Colonic mucosa (tissue), 4 donors: ENCODE data around the gene MYO5C. TPM values are rescaled to one million over a fixed set of nuclear protein-coding genes. Genes with fewer than 3 reads are reported as not detected.
"Not testable (repeated sequence)": the region's sequence is repeated elsewhere in the genome, so short reads cannot be mapped to it uniquely, and the experiment has no call there.

Source experiments
- DNase-seq: peaks from one replicate; pipeline ENCODE4 v3.0.0-alpha.2; 2020
- H3K27ac ChIP-seq: fragments of 200-600 bp; one replicate; pipeline ENCODE4 v1.8.0; 2021
- H3K27me3 ChIP-seq: fragments of 200-600 bp; one replicate; pipeline ENCODE4 v1.8.0; 2021
- H3K36me3 ChIP-seq: fragments of 200-600 bp; one replicate; pipeline ENCODE4 v1.8.0; 2021
- H3K4me1 ChIP-seq: fragments of 200-600 bp; one replicate; pipeline ENCODE4 v1.8.0; 2021; ENCODE audit warnings: mild to moderate bottlenecking
- H3K4me3 ChIP-seq: fragments of 200-600 bp; one replicate; pipeline ENCODE4 v1.8.0; 2021
- H3K9ac ChIP-seq, 2 donors: one replicate each; pipeline ENCODE4 v1.7.0; 2013; ENCODE audit warnings: control low read depth in 2 of 2, low read depth in 2 of 2, low read length in 2 of 2
- H3K9me3 ChIP-seq: fragments of 200-600 bp; one replicate; pipeline ENCODE4 v1.8.0; 2021
- intact Hi-C: fragments of 100-400 bp; cut with DNase I; formaldehyde crosslinking; loops from one replicate; pipeline ENCODE4 v1.14.1; 2022
- total RNA-seq, 2 donors: library from RNA; stranded (reverse); fragmentation: NEBNext Ultra II Directional in 1 of 2; extraction: Animal tissue kit (Norgen Biotek cat#: 25700) in 1 of 2; gene quantifications; one replicate each; pipeline ENCODE4 v1.2.1, GENCODE V29; 2021
- TF ChIP-seq, protein P1 (sequence below): fragments of 200-600 bp; IDR thresholded peaks from one replicate; pipeline ENCODE4 v1.8.0; 2022; ENCODE audit warnings: antibody characterized with exemption, mild to moderate bottlenecking
- donor health status: healthy.
- donor health status: DM: no; HTN: no; CAD: no.
- donor health status: DM: no; HTN: no; CAD: no.

Gene MYO5C
- total RNA-seq, 2 donors from 2014 or later = 71.4 to 102 TPM

GRCh38 chr15:52288986-52289385 is 6.6 kb downstream of the MYO5C start:
- TF ChIP-seq, protein P1, sequence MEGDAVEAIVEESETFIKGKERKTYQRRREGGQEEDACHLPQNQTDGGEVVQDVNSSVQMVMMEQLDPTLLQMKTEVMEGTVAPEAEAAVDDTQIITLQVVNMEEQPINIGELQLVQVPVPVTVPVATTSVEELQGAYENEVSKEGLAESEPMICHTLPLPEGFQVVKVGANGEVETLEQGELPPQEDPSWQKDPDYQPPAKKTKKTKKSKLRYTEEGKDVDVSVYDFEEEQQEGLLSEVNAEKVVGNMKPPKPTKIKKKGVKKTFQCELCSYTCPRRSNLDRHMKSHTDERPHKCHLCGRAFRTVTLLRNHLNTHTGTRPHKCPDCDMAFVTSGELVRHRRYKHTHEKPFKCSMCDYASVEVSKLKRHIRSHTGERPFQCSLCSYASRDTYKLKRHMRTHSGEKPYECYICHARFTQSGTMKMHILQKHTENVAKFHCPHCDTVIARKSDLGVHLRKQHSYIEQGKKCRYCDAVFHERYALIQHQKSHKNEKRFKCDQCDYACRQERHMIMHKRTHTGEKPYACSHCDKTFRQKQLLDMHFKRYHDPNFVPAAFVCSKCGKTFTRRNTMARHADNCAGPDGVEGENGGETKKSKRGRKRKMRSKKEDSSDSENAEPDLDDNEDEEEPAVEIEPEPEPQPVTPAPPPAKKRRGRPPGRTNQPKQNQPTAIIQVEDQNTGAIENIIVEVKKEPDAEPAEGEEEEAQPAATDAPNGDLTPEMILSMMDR = no peak
- no peaks in the 10 kb centered on the region for H3K36me3 ChIP-seq
- no peaks in the 10 kb centered on the region for H3K9me3 ChIP-seq
- peak overlapping the region; percentile 19 to 71 for H3K9ac ChIP-seq
- H3K4me1 ChIP-seq = no peaks in the 10 kb centered on the region
- no peak overlapping the region for H3K4me3 ChIP-seq
- intact Hi-C loops = no loop called here
- H3K27me3 ChIP-seq = no peaks in the 10 kb centered on the region
- H3K27ac ChIP-seq = peak overlapping the region; percentile 82
- no peak for DNase-seq

DNA sequence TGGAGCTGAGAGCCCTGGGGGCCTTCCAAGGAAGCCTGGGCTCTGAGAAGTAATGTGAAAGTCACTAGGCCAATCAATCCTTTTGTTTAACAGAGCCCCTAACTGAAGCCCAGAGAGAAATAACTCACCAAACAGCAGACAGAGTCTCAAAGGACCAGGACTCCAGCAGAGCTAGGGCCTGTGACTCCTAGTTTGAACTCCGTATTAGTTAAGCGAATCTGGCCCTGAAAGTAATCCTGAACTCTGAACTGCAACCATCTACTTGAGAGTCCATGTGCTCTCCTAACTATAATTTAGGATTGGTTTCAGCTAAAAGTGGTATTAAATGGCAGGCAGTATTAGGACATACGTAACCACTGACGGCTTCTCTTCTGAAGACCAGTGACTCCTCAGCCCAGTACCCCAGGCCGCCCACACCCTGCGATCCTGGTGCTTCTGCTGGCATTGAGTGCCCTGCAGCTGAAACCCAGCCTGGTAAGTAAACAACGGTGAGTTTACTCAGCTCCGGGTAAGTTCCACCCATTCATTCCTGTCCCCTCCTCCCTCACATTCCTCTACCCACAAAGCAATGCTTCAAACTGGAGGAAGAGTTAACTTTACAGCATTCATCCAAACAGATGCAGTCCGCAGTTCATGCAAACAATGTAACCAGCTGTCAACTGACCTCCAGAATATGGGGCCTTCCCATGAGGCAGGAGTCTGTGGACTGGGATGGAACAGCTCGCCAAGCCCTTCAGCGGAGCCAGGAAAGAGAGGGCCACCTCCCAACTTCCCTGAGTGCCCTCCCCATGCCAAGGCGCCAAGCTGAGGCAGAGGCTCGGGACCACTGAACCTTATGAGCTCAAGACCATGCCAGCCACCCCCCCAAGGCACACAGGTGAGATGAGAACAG is 7.3 kb downstream of the MYO5C start:
- H3K27ac ChIP-seq = peak overlapping the region; percentile 82
- no peaks in the 10 kb centered on the region for H3K9me3 ChIP-seq
- no peaks in the 10 kb centered on the region for H3K4me1 ChIP-seq
- intact Hi-C loops = no loop called here
- no peaks in the 10 kb centered on the region for H3K27me3 ChIP-seq
- peak; percentile 90 for DNase-seq
- no peaks in the 10 kb centered on the region for H3K36me3 ChIP-seq
- no peak overlapping the region for H3K4me3 ChIP-seq
- H3K9ac ChIP-seq = peak overlapping the region; percentile 19 to 76
- TF ChIP-seq, protein P1 = no peak

DNA sequence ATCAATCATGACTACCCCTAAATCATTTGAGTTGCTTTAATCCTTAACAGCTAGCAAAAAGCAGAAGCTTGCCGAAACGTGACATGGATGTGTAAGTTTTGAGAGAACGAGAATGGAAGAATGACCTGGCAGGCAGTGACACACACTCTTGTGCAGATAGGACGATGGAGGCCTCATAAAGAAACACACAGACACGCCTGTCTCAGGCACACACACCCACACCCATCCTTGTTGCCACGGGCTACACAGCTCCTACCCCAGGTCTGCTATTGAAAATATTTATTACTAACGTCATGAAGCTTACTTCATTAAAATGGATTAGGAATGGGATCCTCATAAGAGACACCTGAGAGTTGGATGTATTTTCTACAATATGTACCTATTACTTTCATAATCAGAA is 8.5 kb downstream of the MYO5C start:
- Histone ChIP-seq H3K9me3 (no peaks in the 10 kb centered on the region), H3K4me1 (no peaks in the 10 kb centered on the region), H3K36me3 (no peaks in the 10 kb centered on the region), H3K27ac (peak overlapping the region; percentile 82), H3K9ac (peak overlapping the region in 1 of 2 donors; percentile 76), H3K4me3 (no peak overlapping the region), H3K27me3 (no peaks in the 10 kb centered on the region)
- intact Hi-C loops = no loop called here
- TF ChIP-seq, protein P1 = no peak
- DNase-seq = peak; percentile 72

GRCh38 chr15:52285941-52286340 is 9.7 kb downstream of the MYO5C start:
- H3K36me3 ChIP-seq, H3K9ac ChIP-seq, intact Hi-C loops, H3K4me3 ChIP-seq, H3K27ac ChIP-seq, H3K4me1 ChIP-seq, H3K9me3 ChIP-seq, DNase-seq, H3K27me3 ChIP-seq: not testable (repeated sequence)

- Histone ChIP-seq H3K9me3 (no peaks in the 10 kb centered on the region), H3K27ac (no peak overlapping the region), H3K27me3 (no peaks in the 10 kb centered on the region), H3K36me3 (no peaks in the 10 kb centered on the region), H3K4me1 (no peaks in the 10 kb centered on the region), H3K4me3 (no peak overlapping the region), H3K9ac (no peak overlapping the region)
- TF ChIP-seq, protein P1 = no peak
- intact Hi-C loops = no loop called here
- no peak for DNase-seq
These were observed 11.4 kb downstream of the MYO5C start for GRCh38 chr15:52284164-52284563.

DNA sequence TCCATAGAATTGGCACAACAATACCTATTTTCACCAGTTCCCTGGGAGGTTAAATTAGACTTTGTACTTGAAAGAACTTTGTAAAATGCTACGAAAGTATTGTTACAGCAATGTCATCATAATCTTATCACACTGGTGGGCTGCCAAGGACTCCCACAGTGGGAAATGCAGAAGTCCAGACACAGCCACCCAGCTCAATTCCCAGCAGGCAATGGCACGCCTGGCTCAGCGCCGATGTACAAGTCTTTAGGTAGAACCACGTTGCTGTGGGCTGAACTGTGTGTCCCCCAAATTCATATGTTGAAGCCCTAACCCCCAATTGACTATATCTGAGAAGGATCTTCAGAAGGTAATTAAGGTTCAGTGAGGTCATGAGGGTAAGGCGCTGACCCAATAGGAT is 12.3 kb downstream of the MYO5C start:
- intact Hi-C loops = no loop called here
- no peaks in the 10 kb centered on the region for H3K9me3 ChIP-seq
- no peak overlapping the region for H3K27ac ChIP-seq
- no peaks in the 10 kb centered on the region for H3K4me1 ChIP-seq
- no peak overlapping the region for H3K4me3 ChIP-seq
- DNase-seq = no peak
- H3K27me3 ChIP-seq = no peaks in the 10 kb centered on the region
- H3K9ac ChIP-seq = no peak overlapping the region
- TF ChIP-seq, protein P1 = no peak
- no peaks in the 10 kb centered on the region for H3K36me3 ChIP-seq
